DOHH2 (cell line): Measurements from ENCODE around the gene SHANK2.

Experiments
- H3F3A ChIP-seq: fragments of 200-600 bp; sonication (generic), shearing (Covaris generic); 2 replicates; pipeline ENCODE4 v1.6.0; 2016; ENCODE audit warnings: antibody characterized with exemption, mild to moderate bottlenecking; ENCODE audit not compliant: control insufficient read depth, insufficient read depth
- H3K27ac ChIP-seq: fragments of 200-600 bp; sonication (generic); 2 replicates; pipeline ENCODE4 v1.5.1; 2014; ENCODE audit warnings: low read depth, mild to moderate bottlenecking, low read length, moderate library complexity
- H3K27me3 ChIP-seq: fragments of 200-600 bp; sonication (generic); 2 replicates; pipeline ENCODE4 v1.6.1; 2014; ENCODE audit warnings: mild to moderate bottlenecking, low read length, mixed read lengths; ENCODE audit not compliant: control insufficient read depth
- H3K36me3 ChIP-seq: fragments of 200-600 bp; sonication (generic); 2 replicates; pipeline ENCODE4 v1.6.1; 2014; ENCODE audit warnings: mild to moderate bottlenecking, low read length, moderate library complexity, mixed read lengths; ENCODE audit not compliant: control insufficient read depth
- H3K4me1 ChIP-seq: fragments of 200-600 bp; sonication (generic); 2 replicates; pipeline ENCODE4 v1.6.1; 2014; ENCODE audit warnings: mild to moderate bottlenecking, low read length, mixed read lengths; ENCODE audit not compliant: control insufficient read depth
- H3K4me2 ChIP-seq: fragments of 200-600 bp; sonication (generic); 2 replicates; pipeline ENCODE4 v1.6.0; 2014; ENCODE audit warnings: mild to moderate bottlenecking, low read length, moderate library complexity
- H3K4me3 ChIP-seq: fragments of 200-600 bp; sonication (generic); 2 replicates; pipeline ENCODE4 v1.5.1; 2014; ENCODE audit warnings: mild to moderate bottlenecking, low read length, mixed read lengths
- H3K79me2 ChIP-seq: fragments of 200-600 bp; sonication (generic); 2 replicates; pipeline ENCODE4 v1.6.1; 2014; ENCODE audit warnings: mild to moderate bottlenecking, low read length, mixed read lengths; ENCODE audit not compliant: control insufficient read depth
- H3K9me2 ChIP-seq: fragments of 200-600 bp; sonication (generic); replicated peaks from 2 replicates; pipeline ENCODE4 v1.6.1; 2014; ENCODE audit warnings: mild to moderate bottlenecking, low read length, mixed read lengths; ENCODE audit not compliant: control insufficient read depth
- H3K9me3 ChIP-seq: fragments of 200-600 bp; sonication (generic); 2 replicates; pipeline ENCODE4 v1.6.1; 2014; ENCODE audit warnings: antibody characterized with exemption, low read length, mixed read lengths; ENCODE audit not compliant: control insufficient read depth, insufficient read depth
- H4K20me1 ChIP-seq: fragments of 200-600 bp; sonication (generic); 2 replicates; pipeline ENCODE4 v1.6.0; 2014; ENCODE audit warnings: low read depth, mild to moderate bottlenecking, antibody characterized with exemption, low read length, moderate library complexity; ENCODE audit not compliant: control insufficient read depth, insufficient read depth
- CTCF ChIP-seq: fragments of 200-600 bp; sonication (generic); IDR thresholded peaks from one replicate; pipeline ENCODE4 v1.5.1; 2014; ENCODE audit warnings: antibody characterized with exemption, mild to moderate bottlenecking, low read depth, low read length; ENCODE audit not compliant: poor library complexity, severe bottlenecking
- EZH2phosphoT487 ChIP-seq: fragments of 200-600 bp; sonication (generic); IDR thresholded peaks from 2 replicates; pipeline ENCODE4 v1.6.1; 2017; ENCODE audit warnings: borderline replicate concordance, mild to moderate bottlenecking, antibody characterized with exemption, low read length, moderate library complexity, mixed read lengths

The SHANK2 gene

GRCh38 chr11:71255323-71255722 lies 2.9 kb upstream of the SHANK2 start:
- peaks cover 46% of the 10 kb centered on the region for H3K27me3 ChIP-seq
- no peaks in the 10 kb centered on the region for H3K36me3 ChIP-seq
- H3K27ac ChIP-seq = no peak overlapping the region
- no peaks in the 10 kb centered on the region for H3K9me3 ChIP-seq
- no peak overlapping the region for H3K4me3 ChIP-seq
- TF ChIP-seq EZH2phosphoT487 (no peak), CTCF (no peak)
- no peaks in the 10 kb centered on the region for H3F3A ChIP-seq
- no peaks in the 10 kb centered on the region for H4K20me1 ChIP-seq
- H3K9me2 ChIP-seq = no peaks in the 10 kb centered on the region
- peaks cover 18% of the 10 kb centered on the region for H3K4me1 ChIP-seq
- no peak overlapping the region for H3K4me2 ChIP-seq
- H3K79me2 ChIP-seq = no peaks in the 10 kb centered on the region

GRCh38 chr11:71253794-71254193 lies 1.4 kb upstream of the SHANK2 start:
- H3F3A ChIP-seq = no peaks in the 10 kb centered on the region
- no peaks in the 10 kb centered on the region for H3K9me3 ChIP-seq
- H3K36me3 ChIP-seq = no peaks in the 10 kb centered on the region
- H3K4me1 ChIP-seq = peaks cover 18% of the 10 kb centered on the region
- no peaks in the 10 kb centered on the region for H4K20me1 ChIP-seq
- H3K4me2 ChIP-seq = no peak overlapping the region
- no peaks in the 10 kb centered on the region for H3K9me2 ChIP-seq
- no peak overlapping the region for H3K27ac ChIP-seq
- peaks cover 53% of the 10 kb centered on the region for H3K27me3 ChIP-seq
- H3K4me3 ChIP-seq = no peak overlapping the region
- no peaks in the 10 kb centered on the region for H3K79me2 ChIP-seq
- TF ChIP-seq EZH2phosphoT487 = no peak
- TF ChIP-seq CTCF = no peak

GRCh38 chr11:71252770-71253730 lies 673 bp upstream of the SHANK2 start:
- Histone ChIP-seq H4K20me1 (no peaks in the 10 kb centered on the region), H3K4me2 (peak overlapping the region; percentile 59), H3K9me3 (no peaks in the 10 kb centered on the region), H3K36me3 (no peaks in the 10 kb centered on the region), H3K4me1 (peaks cover 18% of the 10 kb centered on the region), H3F3A (no peaks in the 10 kb centered on the region), H3K27ac (no peak overlapping the region), H3K9me2 (no peaks in the 10 kb centered on the region), H3K27me3 (peaks cover 53% of the 10 kb centered on the region), H3K4me3 (peak overlapping the region; percentile 15; the same call in 1 of the 2 replicates), H3K79me2 (no peaks in the 10 kb centered on the region)
- TF ChIP-seq EZH2phosphoT487 = peak; percentile 77; the same call in 1 of the 2 replicates
- TF ChIP-seq CTCF = no peak
